Femur (tissue), 1 donor: ENCODE results near the gene WDR90.

Experiments
- DNase-seq: peaks from one replicate; pipeline ENCODE4 v3.0.0-alpha.2; 2017

The WDR90 gene

DNA sequence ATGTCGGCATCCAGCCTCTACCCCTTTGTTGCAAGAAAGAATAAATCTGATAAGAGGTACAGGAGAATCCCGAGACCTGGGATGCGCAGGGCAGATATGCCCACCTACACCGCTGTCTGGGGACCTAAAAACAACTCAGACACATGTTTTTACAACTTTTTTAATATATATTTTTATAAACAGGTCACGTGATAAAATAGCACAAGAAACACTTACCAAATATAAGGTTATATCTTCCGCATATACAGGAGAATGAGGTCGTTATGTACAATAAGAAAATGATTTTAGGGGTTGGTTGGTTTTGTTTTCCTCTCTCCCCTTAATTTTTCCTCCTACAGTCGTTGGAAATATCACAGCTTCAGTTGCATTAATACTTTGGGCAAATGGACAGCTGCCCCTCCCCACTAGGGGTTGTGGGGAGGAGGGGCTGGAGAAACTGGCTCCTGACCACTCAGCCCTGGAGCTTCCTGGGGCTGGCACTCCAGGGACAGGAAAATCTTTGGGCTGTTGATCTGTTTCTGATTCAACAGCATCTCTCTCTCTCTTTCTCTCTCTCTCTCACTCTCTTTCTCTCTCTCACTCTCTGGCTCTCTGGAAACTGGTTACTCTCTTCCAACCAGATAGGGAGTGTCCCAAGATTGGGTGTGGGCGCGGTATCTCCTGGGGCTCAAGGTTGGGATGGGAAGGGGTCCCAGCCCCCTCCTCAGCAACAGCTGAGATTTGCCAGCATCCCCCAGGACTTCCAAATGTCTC is 43.4 kb downstream of the WDR90 start:
- DNase-seq = no peak

DNA sequence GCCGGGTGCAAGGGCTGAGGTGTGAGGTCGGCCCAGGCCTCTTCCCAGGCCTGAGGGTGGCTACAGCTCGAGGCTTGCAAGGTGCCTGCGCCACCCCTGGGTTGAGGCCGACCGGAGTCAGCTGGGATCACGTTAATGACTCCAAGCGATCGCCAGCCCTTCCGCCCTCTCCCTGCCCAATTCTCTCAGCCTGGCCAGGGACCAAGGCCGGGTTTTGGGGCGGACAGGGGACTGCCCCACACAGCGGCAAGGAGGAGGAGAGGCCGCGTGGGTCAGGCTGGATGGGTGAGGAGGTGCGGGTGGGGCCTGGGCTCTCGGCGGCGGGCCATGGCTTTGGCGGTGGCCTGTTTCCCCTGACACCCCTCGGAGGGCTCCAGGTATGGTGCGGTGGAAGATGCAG is 44.2 kb downstream of the WDR90 start:
- DNase-seq = no peak

DNA sequence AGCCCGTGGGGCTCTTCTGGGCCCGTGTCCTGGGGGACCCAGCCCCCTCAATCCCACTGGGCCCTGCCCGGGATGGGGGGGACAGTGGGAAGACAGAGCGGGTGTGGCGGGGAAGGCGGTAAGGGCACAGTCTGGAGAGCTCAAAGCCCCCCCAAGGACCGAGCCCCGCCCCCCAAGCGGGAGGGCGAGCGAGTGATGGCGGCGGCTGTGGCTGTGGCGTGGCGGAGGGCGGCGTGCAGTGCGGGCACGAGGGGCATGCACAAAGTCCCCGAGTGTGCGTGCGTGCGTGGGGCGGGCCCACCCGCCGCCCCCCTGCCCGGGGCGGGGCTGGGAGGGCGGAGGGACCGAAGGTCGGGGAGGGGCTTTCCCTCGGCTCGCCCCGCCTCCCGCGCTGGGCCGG is 44.6 kb downstream of the WDR90 start:
- DNase-seq = no peak

DNA sequence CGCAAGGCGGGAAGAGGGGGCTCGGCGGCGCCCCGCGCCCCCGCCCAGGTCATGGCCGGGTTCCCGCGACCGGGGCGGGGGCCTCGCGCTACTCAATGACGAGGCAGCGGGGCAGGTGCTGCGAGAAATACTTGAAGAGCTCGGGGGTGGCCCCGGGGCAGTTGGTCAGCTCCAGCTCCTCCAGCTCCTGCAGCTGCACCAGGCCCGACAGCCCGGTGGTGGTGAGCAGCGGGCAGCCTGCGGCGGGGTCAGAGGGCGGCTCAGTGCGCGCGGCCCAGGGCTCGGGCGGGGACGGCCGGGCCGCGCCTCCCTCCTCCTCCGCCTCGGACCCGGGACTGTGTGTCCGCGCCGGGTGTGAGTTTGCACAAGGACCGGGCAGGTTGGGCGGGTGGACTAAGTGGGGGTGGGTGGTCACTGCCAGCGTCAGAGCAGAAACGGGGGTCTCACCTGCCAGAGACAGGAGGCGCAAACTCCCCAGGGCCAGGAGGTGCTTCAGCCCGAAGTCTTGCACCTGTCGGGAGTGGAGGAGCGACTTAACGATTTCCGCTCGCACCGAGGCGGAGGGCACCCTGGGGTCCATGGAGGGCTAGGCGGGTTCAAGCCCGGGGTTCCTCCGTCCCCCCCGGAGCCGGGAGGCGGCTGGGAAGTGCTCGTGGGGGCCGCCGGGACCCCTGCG is 45.2 kb downstream of the WDR90 start:
- DNase-seq = no peak

DNA sequence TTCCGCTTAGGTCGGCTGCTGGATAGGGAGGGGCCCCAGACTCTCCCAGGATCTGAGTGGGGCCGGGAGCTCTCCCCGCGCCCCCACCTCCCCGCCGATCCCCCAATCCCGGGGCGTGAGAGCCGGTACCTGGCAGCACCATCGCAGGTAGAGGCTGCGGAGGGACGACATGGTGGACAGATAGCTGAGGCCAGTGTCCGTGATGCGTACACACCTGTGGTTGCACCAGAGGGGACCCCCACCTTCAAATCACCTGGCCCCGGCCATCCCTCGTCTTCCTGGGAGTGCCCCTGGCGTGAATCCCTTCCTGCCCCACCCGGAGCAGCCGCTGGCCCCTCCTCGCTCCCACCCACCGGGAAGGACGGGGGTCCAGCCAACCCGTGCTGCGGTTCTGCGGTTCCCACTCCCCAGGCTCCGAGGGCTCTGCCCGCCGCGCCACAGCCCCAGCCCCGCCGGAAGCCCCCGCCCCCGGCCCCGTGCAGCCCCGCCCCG is 45.7 kb downstream of the WDR90 start:
- DNase-seq = no peak

DNA sequence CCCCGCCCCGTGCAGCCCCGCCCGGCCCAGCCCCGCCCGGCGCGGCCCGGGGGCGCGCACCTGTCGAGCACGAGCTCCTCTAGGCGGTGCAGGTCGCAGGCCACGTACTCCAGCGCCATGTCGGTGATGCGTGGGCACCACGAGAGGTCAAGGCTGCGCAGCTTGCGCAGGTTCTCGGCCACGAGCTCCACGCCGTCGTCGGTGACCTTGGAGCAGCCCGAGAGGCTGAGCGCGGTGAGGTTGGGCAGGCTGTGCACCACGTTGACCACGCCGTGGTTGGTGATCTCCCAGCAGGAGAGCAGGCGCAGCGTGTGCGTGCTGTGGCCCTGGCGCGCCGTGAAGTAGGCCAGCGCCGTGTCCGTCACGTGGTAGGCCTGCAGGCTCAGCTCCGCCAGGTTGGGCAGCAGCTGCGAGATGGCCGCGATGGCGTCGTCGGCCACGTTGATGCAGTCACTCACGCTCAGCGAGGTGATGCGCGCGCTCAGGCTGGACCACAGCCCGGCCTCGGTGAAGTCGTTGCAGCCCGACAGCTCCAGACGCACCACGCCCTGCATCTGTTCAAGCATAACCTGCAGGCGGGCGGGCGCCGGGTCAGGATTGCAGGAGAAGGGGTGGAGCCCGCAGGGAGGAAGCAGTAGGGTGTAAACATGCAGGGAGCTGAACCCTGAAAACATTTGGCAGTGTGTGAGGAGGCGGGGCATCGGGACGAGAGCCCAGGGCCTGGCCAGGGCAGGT is 46.4 kb downstream of the WDR90 start:
- no peak for DNase-seq

DNA sequence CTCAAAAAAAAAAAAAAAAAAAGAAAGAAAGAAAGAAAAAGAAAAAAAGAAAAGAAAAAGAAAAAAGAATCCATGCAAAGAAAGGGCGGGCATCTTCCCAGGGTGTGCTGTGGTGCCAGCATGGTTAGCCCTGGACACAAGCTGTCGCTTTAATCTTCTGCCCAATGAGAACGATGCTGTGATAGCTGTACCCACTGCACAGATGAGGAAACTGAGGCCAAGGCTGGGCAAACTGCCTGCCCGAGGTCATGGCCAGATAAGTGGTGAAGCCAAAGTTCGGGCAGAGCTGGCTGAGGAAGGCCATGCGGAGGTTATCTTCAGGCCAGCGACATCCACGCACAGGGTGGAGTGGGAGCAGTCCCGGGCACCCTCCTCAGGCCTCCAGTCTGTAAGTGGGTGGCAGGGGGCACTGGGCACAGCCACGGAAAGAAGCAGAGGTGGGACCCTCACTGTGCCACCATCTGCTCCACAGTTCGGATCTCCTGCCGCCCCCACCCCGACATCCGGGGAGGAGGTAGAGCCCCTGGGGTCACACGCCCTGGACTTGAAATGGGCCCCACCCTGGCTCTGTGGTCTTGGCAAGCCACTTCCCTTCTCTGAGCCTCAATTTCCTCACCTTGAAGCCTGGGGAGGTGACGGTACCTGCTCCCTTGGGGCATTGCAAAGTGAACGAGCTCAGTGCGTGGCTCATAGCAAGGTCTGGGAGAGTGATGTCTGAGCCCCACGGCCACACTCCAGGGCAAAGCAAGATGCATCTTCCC is 49.9 kb downstream of the WDR90 start:
- DNase-seq = no peak

DNA sequence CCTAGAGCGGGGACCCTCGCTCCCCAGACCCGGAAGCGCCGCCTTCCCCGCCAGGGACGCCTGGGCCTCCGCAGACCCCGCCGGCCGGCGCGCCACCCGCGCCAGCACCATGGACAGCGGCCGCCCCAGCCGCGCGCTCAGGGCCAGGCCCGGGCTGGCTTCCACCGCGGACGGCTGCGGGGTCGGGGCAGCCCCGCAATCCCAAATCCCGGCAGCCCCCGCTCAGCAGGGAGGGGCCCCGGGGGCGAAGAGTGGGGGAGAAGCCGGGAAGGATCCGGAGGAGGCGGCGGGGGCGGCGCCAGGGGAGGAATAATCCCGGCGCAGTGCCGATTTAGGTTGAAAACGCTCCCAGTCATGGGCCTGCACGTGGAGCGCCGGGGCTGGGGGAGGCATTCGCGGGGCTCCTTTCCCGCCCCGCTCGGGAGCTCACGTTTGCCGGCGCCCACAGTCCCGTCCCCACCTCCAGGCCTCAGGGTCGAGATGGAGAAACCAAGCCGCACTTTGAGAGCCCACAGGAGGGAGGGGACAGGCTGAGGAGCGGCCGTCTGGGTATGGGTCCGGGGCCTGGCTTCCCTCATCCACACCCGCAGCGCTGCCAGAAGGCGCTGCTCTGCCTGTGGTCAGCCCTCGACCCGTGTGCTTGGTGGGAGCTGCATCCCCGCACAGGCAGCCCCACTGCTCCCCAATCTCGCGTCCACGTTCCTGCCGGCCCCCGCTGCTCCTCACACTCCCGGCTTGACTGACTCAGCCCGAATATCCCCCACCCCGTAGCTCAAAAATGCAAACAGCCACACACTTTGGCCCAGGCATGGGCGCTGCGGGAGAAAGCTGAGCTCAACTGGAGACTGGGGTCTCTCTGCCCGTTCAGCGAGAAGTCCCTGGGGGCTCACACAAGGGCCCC is 51.8 kb downstream of the WDR90 start:
- no peak for DNase-seq

DNA sequence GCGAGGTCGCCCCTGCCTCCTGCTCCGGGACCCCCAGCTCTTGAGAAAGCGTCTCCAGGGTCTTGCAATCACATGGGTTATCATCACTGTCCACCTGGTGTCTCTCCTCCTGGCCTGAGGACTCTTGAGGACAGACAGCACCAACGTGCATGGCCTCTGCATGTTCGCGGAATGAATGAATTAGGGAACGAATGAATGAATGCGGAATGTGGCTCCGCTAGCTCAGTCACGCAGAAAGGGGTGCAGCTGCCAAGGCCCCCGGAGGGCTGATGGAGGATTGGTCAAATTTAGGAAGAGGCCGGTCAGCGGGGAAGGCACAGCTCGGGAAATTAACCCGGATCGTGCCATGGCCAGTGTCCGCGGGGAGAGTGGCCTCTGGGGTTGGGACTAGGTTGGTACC is 53.2 kb downstream of the WDR90 start:
- DNase-seq = no peak

DNA sequence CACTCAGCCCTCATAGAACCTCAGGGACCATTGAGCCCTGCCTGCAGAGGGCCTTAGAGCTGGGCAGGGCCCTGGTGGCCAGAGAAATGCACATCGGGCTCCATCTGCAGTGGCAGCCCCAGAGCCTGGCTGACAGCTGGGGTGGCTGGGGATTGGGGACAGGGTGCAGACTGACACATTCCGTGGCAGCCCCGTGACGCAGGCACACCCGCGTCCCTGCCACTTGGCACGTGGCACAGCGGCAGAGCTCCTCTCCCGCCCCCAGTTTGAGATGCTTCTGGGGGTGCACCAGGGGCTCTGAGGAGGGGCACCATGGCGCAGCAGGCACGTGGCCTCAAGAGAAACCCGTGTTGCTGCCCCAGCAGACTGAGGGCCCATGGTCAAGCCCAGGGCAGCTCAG is 54.2 kb downstream of the WDR90 start:
- DNase-seq = no peak

DNA sequence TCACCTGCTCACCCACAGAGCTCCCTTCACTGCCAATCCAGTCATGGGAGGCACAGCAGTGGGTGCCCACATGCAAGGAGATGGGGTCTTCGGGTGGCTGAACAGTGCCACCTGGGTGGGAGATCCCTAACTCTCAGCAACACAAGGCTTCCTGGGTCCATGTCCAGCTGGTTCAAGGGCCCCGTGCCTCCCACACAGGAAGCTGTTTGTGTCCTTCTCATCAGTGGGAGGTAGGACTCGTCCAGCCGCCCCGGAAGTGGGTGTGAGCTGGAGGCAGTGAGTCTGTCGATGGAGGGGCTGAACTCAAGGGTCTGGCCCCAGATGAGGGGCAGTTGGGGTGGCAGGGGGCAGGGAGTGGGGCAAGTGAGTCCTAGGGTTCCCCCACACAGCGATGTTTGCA is 54.9 kb downstream of the WDR90 start:
- DNase-seq = no peak

DNA sequence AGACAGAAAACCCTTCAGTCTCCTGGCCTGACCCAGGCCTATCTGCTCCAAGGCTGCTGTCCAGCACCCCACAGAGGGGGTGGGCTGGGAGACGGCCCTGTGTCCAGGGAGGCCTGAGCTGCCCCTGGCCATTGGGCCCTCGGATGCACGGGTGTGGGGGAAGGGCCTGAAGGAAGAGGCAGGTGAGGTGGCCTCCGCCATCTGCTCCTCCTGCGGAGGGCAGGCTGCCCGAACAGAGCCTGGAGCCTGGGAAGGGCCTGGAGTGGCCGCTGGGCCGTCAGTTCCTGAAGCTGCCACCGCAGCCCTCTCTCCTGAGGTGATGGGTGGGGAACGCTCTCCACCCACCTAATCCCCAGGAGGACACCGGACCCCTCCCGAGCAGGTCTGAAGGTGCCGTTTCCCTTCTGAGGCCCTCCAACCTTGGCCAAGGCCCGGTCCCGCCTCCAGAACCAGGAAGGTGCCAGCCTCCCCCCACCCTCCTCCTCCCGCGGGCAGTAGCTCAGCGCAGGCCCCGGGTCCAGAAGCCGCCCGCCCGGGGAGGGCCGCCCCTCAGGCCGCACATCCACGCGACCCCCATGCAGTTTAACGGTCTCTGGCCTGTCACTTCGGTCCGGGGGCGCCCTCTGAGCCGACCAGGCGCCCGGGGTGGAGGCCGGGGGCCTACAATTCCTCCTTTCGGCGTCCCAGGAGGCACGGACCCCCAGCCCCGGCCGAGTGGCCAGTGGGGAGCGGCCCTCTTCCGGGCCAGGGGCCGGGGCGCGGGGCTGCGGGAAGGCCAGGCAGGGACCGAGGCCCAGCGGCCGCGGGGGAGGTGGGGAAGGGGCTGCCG is 55.6 kb downstream of the WDR90 start:
- no peak for DNase-seq

DNA sequence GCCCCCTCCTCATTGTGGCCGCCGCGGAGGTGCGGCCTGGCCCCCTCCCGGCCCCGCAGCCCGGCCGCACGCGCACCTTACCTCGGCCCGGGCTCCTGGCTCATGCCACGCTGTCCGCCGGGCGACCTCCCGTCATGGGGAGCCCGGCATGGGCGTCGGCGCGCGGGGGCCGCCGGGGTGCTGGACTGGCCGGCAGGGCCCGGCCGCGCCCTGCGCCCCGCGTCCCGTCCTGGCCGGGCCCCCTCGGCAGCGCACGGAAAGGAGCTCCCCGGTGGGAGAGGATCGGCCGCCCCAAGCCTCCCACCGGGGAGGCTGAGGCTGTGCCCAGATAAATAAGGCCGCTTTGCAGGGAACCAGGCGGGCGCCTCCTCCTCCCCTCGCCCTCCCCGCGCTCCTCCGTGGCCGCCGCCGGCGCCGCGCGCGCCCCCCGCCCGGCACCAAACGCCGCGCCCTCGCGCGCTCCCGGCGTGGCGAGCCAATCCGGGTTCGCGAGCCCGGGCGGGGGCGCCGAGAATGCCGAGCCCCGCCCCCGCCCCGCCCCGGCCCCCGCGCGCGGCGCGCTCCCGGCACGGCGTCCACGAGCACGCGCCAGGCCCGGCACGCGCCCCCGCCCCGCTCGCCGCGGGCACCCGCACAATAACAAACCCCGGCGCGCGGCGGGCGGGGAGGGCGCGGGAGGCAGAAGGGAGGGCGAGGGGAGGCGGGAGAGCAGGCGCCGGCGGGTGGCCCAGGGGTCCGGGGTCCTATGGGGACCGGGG is 56.4 kb downstream of the WDR90 start, which contains the start of gene FBXL16:
TSS of gene FBXL16 (minus strand) at position 371 of the 758 bp plus-strand sequence. CDS start 8,396 bp downstream, outside the sequence.
- DNase-seq = no peak

DNA sequence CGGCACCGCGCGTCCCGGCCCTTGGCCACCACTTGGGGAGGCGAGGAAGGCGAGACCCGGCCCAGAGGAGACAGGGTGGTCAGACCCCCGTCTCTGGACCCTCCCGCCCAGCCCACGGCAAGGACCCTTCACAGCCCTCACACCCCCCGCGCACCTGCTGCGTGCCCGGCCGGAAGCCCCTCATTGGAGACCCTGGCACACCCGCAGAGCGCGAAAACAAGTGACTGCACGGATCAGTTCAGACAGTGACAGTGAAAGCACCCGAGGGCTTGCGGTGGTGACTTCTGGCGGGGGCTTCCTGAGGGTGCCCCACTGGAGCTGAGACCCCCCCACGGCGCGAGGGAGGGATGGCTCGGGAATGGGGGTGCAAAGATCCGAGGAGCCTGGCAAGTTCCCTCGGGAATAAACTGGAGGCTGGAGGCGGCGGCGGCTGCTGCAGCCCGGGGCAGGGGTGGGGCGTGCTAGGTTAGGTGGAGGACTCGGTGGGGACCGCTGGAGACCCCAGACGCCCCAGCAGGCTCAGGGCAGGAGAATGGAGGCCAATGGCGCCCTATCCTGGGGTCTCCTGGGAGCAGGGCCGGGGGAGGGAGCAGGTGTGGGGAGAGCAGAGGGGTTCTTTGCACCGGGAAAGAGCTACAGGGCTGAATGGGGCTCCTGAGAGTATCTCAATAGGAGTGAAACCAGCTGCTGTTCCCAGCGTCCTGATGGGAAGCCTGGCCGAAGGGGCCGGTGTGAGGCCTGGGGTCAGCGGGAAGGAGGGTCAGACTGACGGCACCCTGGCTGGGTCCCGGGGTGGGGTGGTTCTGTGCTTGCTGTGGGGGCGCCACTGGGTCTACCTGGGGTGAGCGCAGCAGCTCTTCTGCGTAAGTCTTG is 57.3 kb downstream of the WDR90 start:
- no peak for DNase-seq

DNA sequence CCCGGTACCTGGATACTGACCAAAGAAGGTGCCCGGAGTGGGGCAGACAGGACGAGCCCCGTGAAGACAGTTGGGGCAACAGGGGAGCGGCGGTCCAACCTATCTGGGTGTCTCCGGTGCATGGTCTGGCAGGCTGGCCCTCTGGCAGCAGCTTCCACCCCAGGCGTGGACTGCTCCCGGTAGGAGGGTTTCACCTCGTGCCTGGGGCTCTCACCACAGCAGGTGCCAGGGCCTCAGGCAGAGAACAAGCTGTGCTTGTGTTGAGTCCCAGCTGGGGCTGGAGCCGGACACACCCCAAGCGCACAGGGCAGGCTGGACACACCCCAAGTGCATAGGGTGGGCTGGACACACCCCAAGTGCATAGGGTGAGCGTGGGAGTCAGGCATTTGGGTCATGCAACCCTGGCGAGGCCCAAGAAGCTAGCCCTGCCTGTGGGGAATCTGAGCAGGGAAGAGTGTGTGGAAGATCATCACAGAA is 57.9 kb downstream of the WDR90 start:
- no peak for DNase-seq

DNA sequence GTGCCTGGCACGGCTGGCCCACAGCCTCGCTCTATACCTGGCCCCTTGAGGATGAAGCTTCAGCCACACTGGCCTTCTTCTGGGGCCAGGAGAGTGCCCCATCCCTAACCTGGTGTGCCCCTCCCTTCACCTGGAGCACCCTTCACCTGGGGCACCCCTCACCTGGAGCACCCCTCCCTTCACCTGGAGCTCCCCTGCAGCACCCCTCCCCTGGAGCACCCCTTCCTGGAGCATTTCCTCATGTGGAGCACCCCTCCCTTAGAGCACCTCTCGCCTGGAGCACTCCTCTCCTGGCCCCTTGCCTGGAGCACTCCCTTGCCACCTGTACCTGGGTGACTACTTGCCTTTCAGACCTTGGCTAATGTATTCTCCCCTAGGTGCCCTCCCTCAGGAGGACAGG is 58.9 kb downstream of the WDR90 start:
- no peak for DNase-seq

DNA sequence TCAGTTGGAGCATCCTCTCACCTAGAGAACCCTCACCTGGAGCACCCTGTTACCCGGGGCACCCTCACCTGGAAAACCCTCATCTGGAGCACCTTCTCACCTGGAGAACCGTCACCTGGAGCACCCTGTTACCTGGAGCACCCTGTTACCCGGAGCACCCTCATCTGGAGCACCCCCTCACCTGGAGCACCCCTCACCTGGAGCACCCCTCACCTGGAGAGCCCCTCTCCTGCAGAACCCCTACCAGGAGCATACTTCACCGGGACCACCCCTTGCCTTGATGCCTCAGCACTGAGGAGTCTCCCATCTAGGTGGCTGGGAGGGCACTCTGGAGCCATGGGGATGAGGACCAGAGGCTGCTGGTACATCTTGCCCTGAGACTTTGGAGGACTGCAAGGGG is 59.8 kb downstream of the WDR90 start:
- DNase-seq = no peak

DNA sequence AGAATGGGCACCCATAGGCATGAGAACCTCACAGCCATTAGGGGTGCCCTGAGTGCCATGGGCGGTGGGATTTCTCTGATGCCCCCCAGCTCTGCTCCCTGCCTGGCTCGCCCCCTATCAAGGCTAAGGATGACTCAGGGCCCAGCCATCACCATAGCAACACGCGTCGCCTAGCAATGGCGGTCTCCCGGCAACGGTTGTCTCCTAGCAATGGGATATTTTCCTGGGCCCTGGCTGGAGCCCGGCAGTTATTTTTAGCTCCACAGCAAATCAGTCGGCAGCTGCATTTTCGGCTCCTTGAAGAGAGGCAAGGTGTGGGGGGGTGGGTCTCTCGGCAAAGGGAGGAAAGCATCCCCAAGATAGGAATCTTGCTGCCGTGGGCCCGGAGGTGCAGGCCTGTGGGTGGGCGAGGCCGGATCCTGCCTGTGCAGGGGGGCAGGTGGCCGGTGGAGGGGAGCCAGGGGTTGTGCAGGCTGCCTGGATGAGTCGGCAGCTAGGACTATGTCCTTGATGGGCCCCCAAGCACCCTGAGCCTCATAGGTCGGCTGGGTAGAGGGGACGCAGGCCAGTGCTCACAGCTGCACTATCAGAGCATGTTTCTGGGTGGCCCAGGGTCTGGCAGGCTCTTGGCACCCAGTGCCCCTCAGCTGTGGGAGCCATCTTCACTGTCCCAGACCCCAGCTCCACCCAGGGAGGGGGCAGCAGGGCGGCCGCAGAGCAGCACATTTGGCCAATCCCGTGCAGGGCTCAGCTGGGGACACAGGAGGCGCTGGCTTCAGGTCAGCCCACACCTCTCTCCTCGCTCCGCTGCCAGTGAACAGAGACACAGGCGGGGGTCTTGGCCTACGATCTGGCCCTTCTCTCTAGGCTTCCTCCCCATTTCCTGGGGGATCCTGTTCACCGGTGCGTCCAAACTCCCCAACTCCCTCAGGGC is 60.7 kb downstream of the WDR90 start:
- peak; percentile 78 for DNase-seq
